ENCODE results near the gene GP1BB.
"Not testable (repeated sequence)": the region's sequence is repeated elsewhere in the genome, so short reads cannot be mapped to it uniquely, and the experiment has no call there.

Gene GP1BB

GRCh38 chr22:19714312-19715187 is 8.8 kb upstream of the GP1BB start, which contains the start of gene SEPTIN5:
TSS of gene SEPTIN5 (plus strand) at chr22:19714503. CDS start at chr22:19714589, 86 bp downstream.
- no peak for DNase-seq

- no peak for DNase-seq
These were observed 8.0 kb upstream of the GP1BB start for GRCh38 chr22:19715188-19715930.

- DNase-seq, result no peak
These were observed 7.1 kb upstream of the GP1BB start for GRCh38 chr22:19716041-19716828.

- no peak for DNase-seq
These were observed 6.6 kb upstream of the GP1BB start for GRCh38 chr22:19716829-19717105.

- no peak for DNase-seq
These were observed 6.2 kb upstream of the GP1BB start for GRCh38 chr22:19717181-19717580.

- peak; percentile 70 to 72 for DNase-seq
These were observed 5.5 kb upstream of the GP1BB start for GRCh38 chr22:19717691-19718455.

GRCh38 chr22:19718456-19719049 is 4.8 kb upstream of the GP1BB start:
- DNase-seq, result no peak

GRCh38 chr22:19719050-19719482 is 4.3 kb upstream of the GP1BB start:
- peak; percentile 23 to 26 for DNase-seq

- no peak for DNase-seq
These were observed 3.8 kb upstream of the GP1BB start for GRCh38 chr22:19719488-19720021.

- no peak for DNase-seq
These were observed 3.0 kb upstream of the GP1BB start for GRCh38 chr22:19720150-19720827.

GRCh38 chr22:19720999-19721329 is 2.4 kb upstream of the GP1BB start:
- DNase-seq, result no peak

- DNase-seq, result no peak
These were observed 1.8 kb upstream of the GP1BB start for GRCh38 chr22:19721330-19722177.

- no peak for DNase-seq
These were observed 959 bp upstream of the GP1BB start for GRCh38 chr22:19722178-19722981.

- no peak for DNase-seq
These were observed 432 bp upstream of the GP1BB start for GRCh38 chr22:19722982-19723231.

- no peak for DNase-seq
These were observed 866 bp downstream of the GP1BB start for GRCh38 chr22:19723983-19724827.

- no peak for DNase-seq
These were observed 1.8 kb downstream of the GP1BB start for GRCh38 chr22:19724927-19725661.

- not testable (repeated sequence) for DNase-seq
These were observed 2.9 kb downstream of the GP1BB start for GRCh38 chr22:19726064-19726788.
